PC-3 (cell line): Measurements from ENCODE around the gene SMPDL3B. TPM values are rescaled to one million over a fixed set of nuclear protein-coding genes. Genes with fewer than 3 reads are reported as not detected.

ENCODE experiments used
- ATAC-seq: fragments of 200-7000 bp; cut with Tn5 transposase; 2 replicates; pipeline ENCODE4 v1.9.1; 2020; ENCODE audit warnings: mild to moderate bottlenecking, moderate library complexity
- BruUV-seq: library from RNA; stranded (reverse); fragments of 400-500 nt; replicated peaks from 2 replicates; lab custom pipeline; 2021; lab: Mats Ljungman, UMichigan
- CTCF ChIA-PET: fragments of 300-600 bp; sonication (Branson Sonifier 250); formaldehyde crosslinking; loops from one replicate; lab custom pipeline; 2022; ENCODE audit warnings: antibody characterized with exemption; lab: Charles Lee
- POLR2A ChIA-PET: fragments of 300-600 bp; sonication (Branson Sonifier 250); formaldehyde crosslinking; loops from one replicate; lab custom pipeline; 2022; ENCODE audit warnings: antibody characterized with exemption; ENCODE audit not compliant: unreplicated experiment; lab: Charles Lee
- DNase-seq: peaks from one replicate; pipeline ENCODE4 v3.0.0-alpha.2; 2015
- H2AFZ ChIP-seq: fragments of 300-600 bp; sonication (generic); 2 replicates; pipeline ENCODE4 v1.6.0; 2016; ENCODE audit warnings: antibody characterized with exemption, low read length
- H3F3A ChIP-seq: fragments of 300-600 bp; sonication (generic); one replicate; pipeline ENCODE4 v1.6.0; 2017; ENCODE audit warnings: antibody characterized with exemption, low read length, control low read depth, mild to moderate bottlenecking; ENCODE audit not compliant: unreplicated experiment
- H3K27ac ChIP-seq: fragments of 300-600 bp; sonication (generic); 2 replicates; pipeline ENCODE4 v1.5.1; 2016; ENCODE audit warnings: mild to moderate bottlenecking, low read length
- H3K27me3 ChIP-seq: fragments of 300-600 bp; sonication (generic); 2 replicates; pipeline ENCODE4 v1.6.1; 2016; ENCODE audit warnings: low read length, mixed read lengths
- H3K36me3 ChIP-seq: fragments of 300-600 bp; sonication (generic); 2 replicates; pipeline ENCODE4 v1.6.1; 2016; ENCODE audit warnings: low read depth, mixed run types, low read length, mixed read lengths
- H3K4me1 ChIP-seq: fragments of 300-600 bp; sonication (generic); 2 replicates; pipeline ENCODE4 v1.5.1; 2016; ENCODE audit warnings: low read length; ENCODE audit not compliant: insufficient read depth
- H3K4me2 ChIP-seq: fragments of 300-600 bp; sonication (generic); 2 replicates; pipeline ENCODE4 v1.6.0; 2016; ENCODE audit warnings: low read length
- H3K4me3 ChIP-seq: fragments of 300-600 bp; sonication (generic); 2 replicates; pipeline ENCODE4 v1.5.1; 2016; ENCODE audit warnings: mild to moderate bottlenecking, low read length, mixed read lengths
- H3K79me2 ChIP-seq: fragments of 300-600 bp; sonication (generic); 2 replicates; pipeline ENCODE4 v1.6.1; 2017; ENCODE audit warnings: low read length, mixed read lengths
- H3K9ac ChIP-seq: fragments of 300-600 bp; sonication (generic); 2 replicates; pipeline ENCODE4 v1.6.0; 2016; ENCODE audit warnings: mild to moderate bottlenecking, low read length
- H3K9me2 ChIP-seq: fragments of 300-600 bp; sonication (generic); replicated peaks from 2 replicates; pipeline ENCODE4 v1.6.1; 2016; ENCODE audit warnings: mixed run types, low read length, mixed read lengths
- H3K9me3 ChIP-seq: fragments of 300-600 bp; sonication (generic); 2 replicates; pipeline ENCODE4 v1.6.1; 2016; ENCODE audit warnings: low read length, mixed read lengths
- H4K20me1 ChIP-seq: fragments of 300-600 bp; sonication (generic); 2 replicates; pipeline ENCODE4 v1.6.1; 2016; ENCODE audit warnings: low read length, mixed read lengths
- CTCF ChIP-seq: fragments of 300-600 bp; sonication (generic); conservative IDR thresholded peaks from 2 replicates; pipeline ENCODE4 v1.5.1; 2017; ENCODE audit warnings: antibody characterized with exemption, low read depth, mild to moderate bottlenecking, low read length
- EZH2 ChIP-seq: fragments of 300-600 bp; sonication (generic); IDR thresholded peaks from one replicate; pipeline ENCODE4 v1.6.1; 2017; ENCODE audit warnings: antibody characterized with exemption, mild to moderate bottlenecking, low read length; ENCODE audit not compliant: unreplicated experiment
- EZH2phosphoT487 ChIP-seq: fragments of 300-600 bp; sonication (generic); IDR thresholded peaks from 2 replicates; pipeline ENCODE4 v1.6.1; 2018; ENCODE audit warnings: mild to moderate bottlenecking, antibody characterized with exemption, low read length, borderline replicate concordance
- intact Hi-C: fragments of 100-400 bp; cut with micrococcal nuclease; formaldehyde crosslinking; loops from 2 replicates; pipeline ENCODE4 v1.9.0; 2023
- total RNA-seq: library from RNA; depleted of rRNA; stranded (reverse); fragments of >200 nt; gene quantifications from 2 replicates; pipeline ENCODE4 v1.2.3, GENCODE V29; 2014

SMPDL3B gene
- total RNA-seq, 1 experiment from 2014 or later, result 19.6 TPM

GRCh38 chr1:27963393-27963792, 28.6 kb downstream of the SMPDL3B start:
- Histone ChIP-seq H3K9me3 (no peaks in the 10 kb centered on the region), H3K36me3 (peaks cover 3% of the 10 kb centered on the region; the same call in 1 of the 2 replicates), H3K9me2 (no peaks in the 10 kb centered on the region), H3K4me1 (peaks cover 47% of the 10 kb centered on the region), H3K27me3 (no peaks in the 10 kb centered on the region), H3K27ac (no peak overlapping the region), H3K4me3 (no peak overlapping the region), H2AFZ (no peak overlapping the region), H3K9ac (no peak overlapping the region), H4K20me1 (no peaks in the 10 kb centered on the region), H3F3A (peaks cover 4% of the 10 kb centered on the region), H3K79me2 (peaks cover 37% of the 10 kb centered on the region), H3K4me2 (no peak overlapping the region)
- POLR2A ChIA-PET, result no interaction called here
- intact Hi-C loops, result no loop called here
- DNase-seq (no peak), ATAC-seq (no peak)
- BruUV-seq, result no TSS peak
- TF ChIP-seq EZH2, result no peak
- CTCF ChIA-PET, result no interaction called here

GRCh38 chr1:27966402-27967105, 31.8 kb downstream of the SMPDL3B start:
- BruUV-seq, result no TSS peak
- Histone ChIP-seq H3K27me3 (no peaks in the 10 kb centered on the region), H4K20me1 (no peaks in the 10 kb centered on the region), H3K9me3 (no peaks in the 10 kb centered on the region), H3K4me1 (peaks cover 52% of the 10 kb centered on the region), H3K9ac (peak overlapping the region; percentile 18; the same call in 1 of the 2 replicates), H3K36me3 (peaks cover 3% of the 10 kb centered on the region; the same call in 1 of the 2 replicates), H2AFZ (no peak overlapping the region), H3K27ac (peak overlapping the region; percentile 96), H3K4me2 (peak overlapping the region; percentile 42), H3K79me2 (peaks cover 22% of the 10 kb centered on the region), H3K4me3 (no peak overlapping the region), H3F3A (peaks cover 10% of the 10 kb centered on the region), H3K9me2 (no peaks in the 10 kb centered on the region)
- intact Hi-C loops, result no loop called here
- peak; percentile 86 for ATAC-seq
- ChIA-PET POLR2A (no interaction called here), CTCF (no interaction called here)
- no peak for TF ChIP-seq CTCF
- TF ChIP-seq EZH2phosphoT487, result no peak
- TF ChIP-seq EZH2, result no peak
- peak; percentile 85 for DNase-seq

GRCh38 chr1:27967106-27967883, 32.5 kb downstream of the SMPDL3B start:
- peak overlapping the region; percentile 75 for H3K9ac ChIP-seq
- CTCF ChIA-PET, result no interaction called here

More at GRCh38 chr1:27967106-27967883, 32.5 kb downstream of the SMPDL3B start:
- no peak for DNase-seq
- Histone ChIP-seq H3F3A (peaks cover 10% of the 10 kb centered on the region), H3K27me3 (no peaks in the 10 kb centered on the region), H3K9me3 (no peaks in the 10 kb centered on the region), H2AFZ (no peak overlapping the region), H3K27ac (peak overlapping the region; percentile 96), H3K4me2 (peak overlapping the region; percentile 71), H3K4me3 (no peak overlapping the region), H3K4me1 (peaks cover 46% of the 10 kb centered on the region), H4K20me1 (no peaks in the 10 kb centered on the region), H3K9me2 (no peaks in the 10 kb centered on the region), H3K79me2 (peaks cover 15% of the 10 kb centered on the region), H3K36me3 (peaks cover 3% of the 10 kb centered on the region; the same call in 1 of the 2 replicates)
- TF ChIP-seq CTCF (no peak), EZH2phosphoT487 (no peak), EZH2 (no peak)
- TSS peak; percentile 11 for BruUV-seq
- no peak for ATAC-seq
- POLR2A ChIA-PET, result no interaction called here
- intact Hi-C loops, result no loop called here
